WI38 (cell line): Measurements from ENCODE around the gene PRRX2.

ENCODE experiments used
- H3K4me3 ChIP-seq: 2 replicates; pipeline ENCODE4 v1.5.1; 2011; ENCODE audit warnings: low read depth, mild to moderate bottlenecking, control low read depth, low read length
- CTCF ChIP-seq: IDR thresholded peaks from 2 replicates; pipeline ENCODE4 v1.5.1; 2012; ENCODE audit warnings: low read depth, mild to moderate bottlenecking, control low read depth, low read length

PRRX2 gene

GRCh38 chr9:129704807-129705206, 39.4 kb downstream of the PRRX2 start:
- TF ChIP-seq CTCF, result no peak
- H3K4me3 ChIP-seq, result no peak overlapping the region

DNA sequence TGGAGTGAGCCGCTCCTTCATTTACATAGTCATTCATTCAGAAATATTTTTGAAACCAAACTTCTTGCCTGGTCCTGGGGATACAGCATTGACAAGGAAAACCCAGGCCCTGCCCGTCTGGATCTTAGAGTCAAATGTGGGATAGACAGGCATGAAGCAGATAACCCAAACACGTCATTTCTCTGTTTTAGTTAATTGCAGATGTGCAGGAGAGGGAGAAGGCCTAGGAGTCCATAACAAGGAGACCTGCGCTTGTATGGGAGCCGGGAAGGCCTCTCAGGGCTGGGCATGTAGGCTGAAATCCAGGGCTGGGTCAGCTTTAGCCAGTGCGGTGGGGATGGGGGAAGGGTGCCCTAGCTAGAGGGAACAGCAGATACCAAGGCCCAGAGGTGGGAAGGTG, 43.3 kb downstream of the PRRX2 start:
- TF ChIP-seq CTCF, result no peak
- no peak overlapping the region for H3K4me3 ChIP-seq

DNA sequence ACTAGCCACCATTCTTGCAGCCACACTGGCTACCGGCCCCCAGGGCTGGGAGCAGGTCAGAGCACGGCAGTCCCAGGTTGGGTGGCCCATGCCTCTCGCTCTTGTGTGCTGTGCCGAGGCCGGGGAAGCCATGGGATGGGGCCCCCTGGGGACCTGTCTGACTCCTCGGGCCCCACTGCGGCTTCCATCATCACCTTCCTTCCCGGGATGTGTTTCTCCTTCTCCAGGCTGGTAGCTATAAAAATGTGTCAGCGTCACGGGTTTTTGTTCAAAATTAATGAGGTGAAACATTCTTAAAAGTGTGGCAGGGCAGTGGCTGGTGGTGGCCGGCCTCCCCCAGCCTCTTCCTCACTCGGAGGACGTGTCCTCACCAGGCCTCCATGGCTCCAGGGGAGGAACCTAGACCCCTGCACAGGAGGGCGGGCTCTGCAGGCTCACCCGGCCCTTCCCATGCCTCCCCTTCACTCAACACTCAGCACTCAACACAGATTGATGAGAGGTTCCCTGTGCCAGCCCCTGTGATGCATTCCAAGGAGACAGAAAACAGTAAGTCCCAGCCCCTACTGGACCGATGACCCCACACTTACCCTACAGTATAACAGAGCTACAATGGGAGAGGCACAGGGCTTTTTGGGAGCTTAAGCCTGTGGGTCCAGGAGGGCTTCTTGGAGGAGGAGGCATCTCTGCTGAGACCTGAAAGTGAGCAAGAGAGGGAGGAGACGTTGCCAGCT, 44.2 kb downstream of the PRRX2 start:
- no peak overlapping the region for H3K4me3 ChIP-seq
- TF ChIP-seq CTCF, result no peak

DNA sequence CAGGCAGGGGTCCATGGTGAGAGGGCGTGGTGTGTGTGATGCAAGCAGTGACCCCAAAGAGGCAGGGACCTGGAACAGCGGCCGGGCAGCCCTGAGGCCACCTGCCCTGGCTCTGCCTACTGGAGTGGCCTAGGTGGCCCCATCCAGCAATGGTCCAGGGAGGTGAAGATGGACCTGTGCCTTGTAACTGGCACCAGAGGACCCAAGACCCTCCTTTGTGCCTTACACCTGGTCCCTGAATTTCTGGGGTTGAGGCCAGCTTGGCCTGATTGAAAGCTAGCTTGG, 44.7 kb downstream of the PRRX2 start:
- no peak for TF ChIP-seq CTCF
- no peak overlapping the region for H3K4me3 ChIP-seq

GRCh38 chr9:129712634-129713401, 47.4 kb downstream of the PRRX2 start:
- H3K4me3 ChIP-seq, result peak overlapping the region; percentile 23
- TF ChIP-seq CTCF, result no peak

GRCh38 chr9:129713402-129713679, 47.9 kb downstream of the PRRX2 start:
- TF ChIP-seq CTCF, result no peak
- no peak overlapping the region; the same call in 1 of the 2 replicates for H3K4me3 ChIP-seq

DNA sequence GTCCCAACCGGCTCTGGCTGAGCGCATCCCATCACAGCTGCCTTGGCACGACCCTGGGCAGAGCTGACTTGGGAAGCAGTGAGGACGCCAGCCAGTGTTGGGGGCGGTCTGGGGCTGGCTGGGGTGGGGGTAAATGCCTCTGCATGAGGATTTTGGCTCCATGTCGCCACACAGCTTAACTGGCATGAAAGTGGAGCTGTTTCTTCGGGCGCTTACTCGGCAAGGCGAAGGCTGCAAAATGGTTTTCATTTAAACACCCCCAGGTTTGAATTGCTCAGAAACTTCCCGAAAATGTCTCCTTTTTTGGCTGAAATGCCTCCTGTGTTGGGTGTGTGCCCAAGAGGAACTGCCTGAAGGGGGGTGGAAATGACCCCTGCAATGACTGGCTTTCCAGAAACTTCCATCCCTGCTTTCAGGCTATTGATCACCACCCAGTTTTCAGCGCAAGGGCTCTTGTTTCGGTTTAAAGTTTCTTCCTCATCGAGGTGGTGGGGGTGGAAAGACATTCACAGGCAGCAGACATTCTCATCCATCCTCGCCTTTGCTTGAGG, 49.1 kb downstream of the PRRX2 start:
- TF ChIP-seq CTCF, result no peak
- H3K4me3 ChIP-seq, result no peak overlapping the region
